C4-2B (cell line): Measurements from ENCODE around the gene C10orf120.

ENCODE experiments used
- H3K27ac ChIP-seq: fragments of 450-650 bp; 2 replicates; pipeline ENCODE4 v1.5.1; 2017
- ZFX ChIP-seq: fragments of 450-650 bp; IDR thresholded peaks from 2 replicates; pipeline ENCODE4 v1.6.1; 2017
- TF ChIP-seq, protein P1 (sequence below): fragments of 450-650 bp; conservative IDR thresholded peaks from 2 replicates; pipeline ENCODE4 v1.5.1; 2017; ENCODE audit warnings: mild to moderate bottlenecking

C10orf120 gene

GRCh38 chr10:122706467-122706866 is 6.8 kb upstream of the C10orf120 start:
- no peak for TF ChIP-seq ZFX
- TF ChIP-seq, protein P1, sequence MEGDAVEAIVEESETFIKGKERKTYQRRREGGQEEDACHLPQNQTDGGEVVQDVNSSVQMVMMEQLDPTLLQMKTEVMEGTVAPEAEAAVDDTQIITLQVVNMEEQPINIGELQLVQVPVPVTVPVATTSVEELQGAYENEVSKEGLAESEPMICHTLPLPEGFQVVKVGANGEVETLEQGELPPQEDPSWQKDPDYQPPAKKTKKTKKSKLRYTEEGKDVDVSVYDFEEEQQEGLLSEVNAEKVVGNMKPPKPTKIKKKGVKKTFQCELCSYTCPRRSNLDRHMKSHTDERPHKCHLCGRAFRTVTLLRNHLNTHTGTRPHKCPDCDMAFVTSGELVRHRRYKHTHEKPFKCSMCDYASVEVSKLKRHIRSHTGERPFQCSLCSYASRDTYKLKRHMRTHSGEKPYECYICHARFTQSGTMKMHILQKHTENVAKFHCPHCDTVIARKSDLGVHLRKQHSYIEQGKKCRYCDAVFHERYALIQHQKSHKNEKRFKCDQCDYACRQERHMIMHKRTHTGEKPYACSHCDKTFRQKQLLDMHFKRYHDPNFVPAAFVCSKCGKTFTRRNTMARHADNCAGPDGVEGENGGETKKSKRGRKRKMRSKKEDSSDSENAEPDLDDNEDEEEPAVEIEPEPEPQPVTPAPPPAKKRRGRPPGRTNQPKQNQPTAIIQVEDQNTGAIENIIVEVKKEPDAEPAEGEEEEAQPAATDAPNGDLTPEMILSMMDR: no peak
- no peak overlapping the region for H3K27ac ChIP-seq

DNA sequence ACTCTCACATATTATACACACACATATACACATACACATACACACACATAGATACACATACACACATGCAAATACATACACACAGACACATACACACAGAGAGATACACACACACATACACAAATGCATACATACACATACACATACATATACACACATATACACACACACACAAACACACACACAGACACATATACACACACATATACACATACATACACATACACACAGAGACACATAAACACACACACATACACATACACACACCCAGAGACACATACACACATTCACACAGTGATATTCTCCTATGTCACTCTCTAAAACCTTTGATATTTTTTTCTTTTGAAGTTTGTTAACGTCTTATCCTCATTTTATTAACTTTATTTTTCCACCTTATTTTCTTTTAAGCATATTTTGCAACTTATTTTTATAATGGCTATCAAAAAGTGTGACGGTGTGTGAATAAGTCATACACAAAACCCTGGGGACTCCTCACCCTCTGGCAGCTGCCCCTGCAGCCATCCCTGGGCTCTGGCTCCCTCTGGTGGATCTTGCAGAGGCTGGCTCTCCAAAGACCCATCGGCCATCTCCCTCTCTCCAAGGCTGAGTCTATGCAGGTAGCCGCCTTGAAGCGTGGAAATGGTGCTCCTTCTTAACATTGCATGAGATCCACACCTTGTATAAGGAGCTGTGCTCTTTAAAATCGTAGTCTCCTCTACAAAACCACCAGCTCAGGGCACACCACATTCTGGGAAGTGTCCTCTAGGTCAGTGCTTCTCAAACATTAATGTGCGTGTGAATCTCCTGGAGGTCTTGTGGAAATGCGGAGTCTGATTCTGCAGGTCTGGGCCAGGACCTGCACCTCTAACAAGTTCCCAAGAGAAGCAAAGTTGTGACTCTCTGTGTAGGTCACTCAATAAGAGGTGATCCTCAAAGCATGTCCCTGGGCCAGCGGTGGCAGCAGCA is 4.1 kb upstream of the C10orf120 start:
- TF ChIP-seq, protein P1: peak; percentile 96
- no peak for TF ChIP-seq ZFX
- H3K27ac ChIP-seq: no peak overlapping the region

DNA sequence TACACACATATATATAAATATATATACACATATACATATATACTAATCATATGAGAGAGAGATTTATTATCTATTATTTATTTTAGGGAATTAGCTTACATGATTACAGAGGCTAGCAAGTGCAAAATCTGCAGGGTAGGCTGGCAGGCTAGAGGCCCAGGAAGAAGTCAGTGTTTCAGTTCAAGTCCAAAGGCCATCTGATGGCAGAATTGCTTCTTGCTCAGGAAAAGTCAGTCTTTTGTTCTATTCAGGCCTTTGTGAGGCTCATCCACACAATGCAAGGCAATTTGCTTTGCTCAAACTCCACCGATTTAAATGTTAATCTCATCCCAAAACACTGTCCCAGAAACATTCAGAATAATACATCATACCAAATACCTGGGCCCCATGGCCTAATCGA is 2.6 kb upstream of the C10orf120 start:
- TF ChIP-seq ZFX: no peak
- TF ChIP-seq, protein P1: no peak
- H3K27ac ChIP-seq: no peak overlapping the region

DNA sequence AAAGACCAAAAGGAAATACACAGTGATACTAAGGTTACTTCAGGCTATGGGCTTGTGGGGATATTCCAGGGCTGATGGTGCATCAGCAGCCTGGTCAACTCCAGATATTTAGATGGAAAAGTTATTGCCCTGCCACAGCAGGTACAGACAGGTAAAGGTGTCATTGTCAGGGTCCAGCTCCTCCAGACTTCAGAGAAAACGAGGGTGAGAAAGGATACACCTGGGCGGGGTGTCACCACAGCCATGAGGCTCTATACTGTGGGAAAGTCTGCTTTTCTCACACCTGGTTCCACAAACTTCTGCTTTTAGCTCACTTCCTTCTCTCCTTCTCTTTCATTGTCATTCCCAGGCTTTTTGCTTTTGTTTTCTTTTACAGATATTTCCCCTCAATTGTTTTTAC is 2.0 kb upstream of the C10orf120 start:
- TF ChIP-seq ZFX: no peak
- TF ChIP-seq, protein P1: no peak

GRCh38 chr10:122696687-122697086 is 3.0 kb downstream of the C10orf120 start:
- H3K27ac ChIP-seq: no peak overlapping the region
- no peak for TF ChIP-seq ZFX
- TF ChIP-seq, protein P1: no peak

More for the DNA sequence above, 2.0 kb upstream of the C10orf120 start:
- H3K27ac ChIP-seq: no peak overlapping the region

DNA sequence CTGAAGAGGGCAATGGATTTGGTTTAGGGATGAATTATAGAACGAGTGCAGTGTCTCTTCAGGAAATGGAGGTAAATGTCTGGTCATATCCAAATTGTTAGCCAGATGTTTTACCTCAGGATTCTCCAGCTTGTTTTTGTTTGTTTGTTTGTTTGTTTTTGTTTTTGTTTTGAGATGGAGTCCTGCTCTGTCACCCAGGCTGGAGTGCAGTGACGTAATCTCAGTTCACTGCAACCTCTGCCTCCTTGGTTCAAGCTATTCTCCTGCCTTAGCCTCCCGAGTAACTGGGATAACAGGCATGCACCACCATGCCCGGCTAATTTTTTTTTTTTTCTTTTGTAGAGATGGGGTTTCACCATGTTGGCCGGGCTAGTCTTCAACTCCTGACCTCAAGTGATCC is 6.9 kb downstream of the C10orf120 start:
- TF ChIP-seq, protein P1: no peak
- TF ChIP-seq ZFX: no peak
- H3K27ac ChIP-seq: no peak overlapping the region

GRCh38 chr10:122689146-122689820 is 10.4 kb downstream of the C10orf120 start:
- TF ChIP-seq, protein P1: no peak
- no peak for TF ChIP-seq ZFX
- H3K27ac ChIP-seq: no peak overlapping the region
